Suprapubic skin (tissue), 4 donors: Measurements from ENCODE around the gene PDE4D.

Experiments used
- CTCF ChIP-seq, 2 donors: fragments of 200-600 bp in 1 of 2; fragments of 450-650 bp in 1 of 2; sonication (generic) in 1 of 2; IDR thresholded peaks; one replicate each; pipeline ENCODE4 v1.5.1; 2016 to 2019; ENCODE audit warnings: antibody characterized with exemption in 2 of 2, mild to moderate bottlenecking in 1 of 2, moderate library complexity in 1 of 2
- EP300 ChIP-seq: sonication (generic); formaldehyde crosslinking; IDR thresholded peaks from one replicate; pipeline ENCODE4 v1.6.1; 2017; ENCODE audit warnings: antibody characterized with exemption
- POLR2A ChIP-seq, 2 donors: fragments of 450-650 bp; IDR thresholded peaks; one replicate each; pipeline ENCODE4 v1.6.1; 2017; ENCODE audit warnings: antibody characterized with exemption in 2 of 2, mild to moderate bottlenecking in 2 of 2, moderate library complexity in 2 of 2
- POLR2AphosphoS5 ChIP-seq, 3 donors: sonication (generic); formaldehyde crosslinking; IDR thresholded peaks; one replicate each; pipeline ENCODE4 v1.6.1; 2017; ENCODE audit warnings: antibody characterized with exemption in 3 of 3

GRCh38 chr5:59792983-59793585 lies 100.4 kb downstream of the PDE4D start:
- TF ChIP-seq POLR2AphosphoS5 (IDR thresholded peaks at IDR 0.05): no peak
- TF ChIP-seq CTCF (IDR thresholded peaks at IDR 0.05): no peak
- no peak for TF ChIP-seq EP300
- no peak for TF ChIP-seq POLR2A (IDR thresholded peaks at IDR 0.05)
